SK-N-SH (cell line): ENCODE measurements around the gene AKAP6. TPM values are rescaled to one million over a fixed set of nuclear protein-coding genes. Genes with fewer than 3 reads are reported as not detected.

ENCODE experiments used
- CTCF ChIA-PET: fragments of 300-600, 350-600 bp; formaldehyde crosslinking; extraction: SDS; loops from one replicate; lab custom pipeline; 2021; lab: Yijun Ruan, JAX
- POLR2A ChIA-PET: fragments of 350-600 bp; sonication (Branson Sonifier 250); formaldehyde crosslinking; extraction: SDS; loops from one replicate; lab custom pipeline; 2020; ENCODE audit warnings: antibody characterized with exemption, inconsistent platforms; lab: Yijun Ruan, JAX
- DNase-seq: peaks from one replicate; pipeline ENCODE4 v3.0.0; 2012
- H2AFZ ChIP-seq: fragments of 200-600 bp; sonication (generic); 2 replicates; pipeline ENCODE4 v1.8.1; 2016; ENCODE audit warnings: antibody characterized with exemption, mild to moderate bottlenecking, low read depth
- H3F3A ChIP-seq: fragments of 200-600 bp; sonication (generic); replicated peaks from 2 replicates; pipeline ENCODE3; 2016; ENCODE audit warnings: antibody characterized with exemption, mild to moderate bottlenecking; ENCODE audit not compliant: insufficient read depth
- H3K27ac ChIP-seq, 2 experiments: fragments of 200-500 bp in 1 of 2; fragments of 200-600 bp in 1 of 2; sonication (Bioruptor generic) in 1 of 2; sonication (generic), shearing (Covaris generic) in 1 of 2; 2 replicates each; pipeline versions ENCODE4 v1.5.1 to v1.6.1; 2014 to 2016; ENCODE audit warnings: low read depth in 2 of 2, inconsistent platforms in 1 of 2, low read length in 1 of 2, mild to moderate bottlenecking in 1 of 2, mixed read lengths in 1 of 2
- H3K27me3 ChIP-seq: fragments of 200-600 bp; sonication (generic), shearing (Covaris generic); 2 replicates; pipeline ENCODE4 v1.6.1; 2016; ENCODE audit warnings: mixed run types; ENCODE audit not compliant: insufficient read depth
- H3K36me3 ChIP-seq, 2 experiments: fragments of 200-500 bp in 1 of 2; fragments of 200-600 bp in 1 of 2; sonication (Bioruptor generic) in 1 of 2; sonication (generic) in 1 of 2; replicated peaks in 1 of 2; 2 replicates each; pipeline versions ENCODE3 to v1.5.1; 2014 to 2016; ENCODE audit warnings: low read length in 1 of 2, mild to moderate bottlenecking in 1 of 2; ENCODE audit not compliant: insufficient read depth in 2 of 2, control insufficient read depth in 1 of 2
- H3K4me1 ChIP-seq, 2 experiments: fragments of 200-500 bp in 1 of 2; fragments of 200-600 bp in 1 of 2; sonication (Bioruptor generic) in 1 of 2; sonication (generic), shearing (Covaris generic) in 1 of 2; 2 replicates each; pipeline versions ENCODE4 v1.5.1 to v1.6.1; 2014 to 2016; ENCODE audit warnings: low read depth in 1 of 2, low read length in 1 of 2, mixed run types in 1 of 2; ENCODE audit not compliant: insufficient read depth in 2 of 2, control insufficient read depth in 1 of 2
- H3K4me2 ChIP-seq: fragments of 200-600 bp; sonication (generic), shearing (Covaris generic); 2 replicates; pipeline ENCODE4 v1.6.1; 2017; ENCODE audit warnings: mixed run types
- H3K4me3 ChIP-seq, 2 experiments: fragments of 200-500 bp in 1 of 2; fragments of 200-600 bp in 1 of 2; sonication (Bioruptor generic) in 1 of 2; sonication (generic), shearing (Covaris generic) in 1 of 2; 2 replicates each; pipeline versions ENCODE4 v1.5.1 to v1.8.1; 2014 to 2016; ENCODE audit warnings: low read depth in 2 of 2, inconsistent platforms in 1 of 2, low read length in 1 of 2, mild to moderate bottlenecking in 1 of 2, mixed read lengths in 1 of 2, moderate library complexity in 1 of 2
- H3K79me2 ChIP-seq: fragments of 200-600 bp; sonication (generic); 2 replicates; pipeline ENCODE4 v1.8.1; 2017; ENCODE audit warnings: mild to moderate bottlenecking; ENCODE audit not compliant: insufficient read depth
- H3K9ac ChIP-seq: fragments of 200-600 bp; sonication (generic); 2 replicates; pipeline ENCODE4 v1.6.1; 2017; ENCODE audit warnings: mixed run types
- H3K9me2 ChIP-seq: fragments of 200-600 bp; sonication (generic); 2 replicates; pipeline ENCODE4 v1.6.1; 2017; ENCODE audit warnings: mixed run types
- H3K9me3 ChIP-seq: fragments of 200-600 bp; sonication (generic); 2 replicates; pipeline ENCODE4 v1.6.1; 2017; ENCODE audit warnings: mixed run types, mild to moderate bottlenecking, moderate library complexity
- H4K20me1 ChIP-seq: fragments of 200-600 bp; sonication (generic); 2 replicates; pipeline ENCODE4 v1.6.1; 2017; ENCODE audit warnings: mild to moderate bottlenecking, mixed run types; ENCODE audit not compliant: insufficient read depth
- CHD2 ChIP-seq: fragments of 150-350 bp; IDR thresholded peaks from 2 replicates; pipeline ENCODE4 v1.6.1; 2018; ENCODE audit warnings: low read length; ENCODE audit not compliant: partially characterized antibody
- CTCF ChIP-seq: fragments of 200-600 bp; sonication (generic); IDR thresholded peaks from 2 replicates; pipeline ENCODE4 v1.6.1; 2017; ENCODE audit warnings: antibody characterized with exemption, mild to moderate bottlenecking, moderate library complexity
- ELF1 ChIP-seq: IDR thresholded peaks from 2 replicates; pipeline ENCODE4 v1.4.0; 2012
- EZH2phosphoT487 ChIP-seq: fragments of 200-600 bp; sonication (generic); IDR thresholded peaks from 2 replicates; pipeline ENCODE4 v1.6.1; 2017; ENCODE audit warnings: low read depth, mixed run types, mild to moderate bottlenecking, antibody characterized with exemption, moderate library complexity, borderline replicate concordance
- FOSL2 ChIP-seq: IDR thresholded peaks from 2 replicates; pipeline ENCODE4 v1.4.0; 2012; ENCODE audit warnings: low read depth, mild to moderate bottlenecking, moderate library complexity, borderline replicate concordance
- FOXJ3 ChIP-seq: sonication (generic); formaldehyde crosslinking; IDR thresholded peaks from 2 replicates; pipeline ENCODE4 v1.5.1; 2020; ENCODE audit warnings: mild to moderate bottlenecking, missing genetic modification reagents
- FOXM1 ChIP-seq: IDR thresholded peaks from 2 replicates; pipeline ENCODE4 v1.4.0; 2012; ENCODE audit warnings: low read depth, mild to moderate bottlenecking
- PBX3 ChIP-seq: IDR thresholded peaks from 2 replicates; pipeline ENCODE4; 2012
- RAD21 ChIP-seq: IDR thresholded peaks from 2 replicates; pipeline ENCODE4 v1.6.1; 2012; ENCODE audit warnings: mild to moderate bottlenecking, low read length
- REST ChIP-seq: IDR thresholded peaks from 2 replicates; pipeline ENCODE4 v1.6.1; 2012; ENCODE audit warnings: mild to moderate bottlenecking, low read depth, low read length, moderate library complexity
- TCF12 ChIP-seq: IDR thresholded peaks from 2 replicates; pipeline ENCODE4 v1.4.0; 2012
- USF1 ChIP-seq: IDR thresholded peaks from 2 replicates; pipeline ENCODE4 v1.4.0; 2012; ENCODE audit warnings: low read depth, borderline replicate concordance
- USF2 ChIP-seq: fragments of 150-350 bp; IDR thresholded peaks from 2 replicates; pipeline ENCODE4 v1.6.1; 2017; ENCODE audit warnings: antibody characterized with exemption, low read length, low read depth, borderline replicate concordance
- YY1 ChIP-seq: IDR thresholded peaks from 2 replicates; pipeline ENCODE4 v1.4.0; 2012; ENCODE audit warnings: low read depth, mild to moderate bottlenecking
- ZBTB33 ChIP-seq: IDR thresholded peaks from 2 replicates; pipeline ENCODE4 v1.4.0; 2012; ENCODE audit warnings: low read depth, borderline replicate concordance
- WGBS: methylation state at CpG from one replicate; pipeline ENCODE4 v1.1.6; 2017; ENCODE audit warnings: low lambda C conversion rate; 5-methylcytosine and 5-hydroxymethylcytosine counted together
- polyA plus RNA-seq, 3 experiments: library from polyadenylated mRNA; depleted of rRNA; stranded (reverse); fragments of >200 nt; gene quantifications; 2 replicates each; pipeline ENCODE4 v1.2.3, GENCODE V29; 2012

The AKAP6 gene
- polyA plus RNA-seq, 1 of the 3 experiments (the other 2 are of a cell fraction), result 1.7 TPM

GRCh38 chr14:32698831-32699230, 369.7 kb downstream of the AKAP6 start (continued):
- TF ChIP-seq PBX3 (peak; percentile 66), CTCF (no peak), TCF12 (peak; percentile 50), FOSL2 (peak; percentile 30; the same call in 1 of the 2 replicates), EZH2phosphoT487 (no peak), USF1 (no peak), ZBTB33 (no peak)

GRCh38 chr14:32701475-32701874, 372.4 kb downstream of the AKAP6 start:
- H3F3A ChIP-seq, result peaks cover 13% of the 10 kb centered on the region
- H3K9me3 ChIP-seq, result no peaks in the 10 kb centered on the region
- H3K9ac ChIP-seq, result no peak overlapping the region
- H3K27ac ChIP-seq, result no peak overlapping the region
- peaks cover 7 to 35% of the 10 kb centered on the region in 2 experiments; a peak in 3 of 4 replicates for H3K4me1 ChIP-seq
- TF ChIP-seq REST, result no peak
- TF ChIP-seq USF2, result no peak
- no peak for TF ChIP-seq FOXM1
- TF ChIP-seq CHD2, result no peak
- no peak for TF ChIP-seq RAD21
- TF ChIP-seq YY1, result no peak
- no peak for TF ChIP-seq FOXJ3 (CRISPR knock-in tag)
- no peak for TF ChIP-seq ELF1
- ChIA-PET POLR2A (no interaction called here), CTCF (interaction anchor here (1.0 kb wide), 1 partner anchor 10 kb away, joined by 3 read pairs; no protein-coding TSS in a partner anchor)
- 88% methylated on average over 2 of the region's 2 CpGs for WGBS
- no peak for DNase-seq
- no peaks in the 10 kb centered on the region for H3K9me2 ChIP-seq
- no peak overlapping the region for H3K4me2 ChIP-seq
- no peak overlapping the region for H3K4me3 ChIP-seq
- peaks cover 0 to 4% of the 10 kb centered on the region in 2 experiments for H3K36me3 ChIP-seq
- no peaks in the 10 kb centered on the region for H4K20me1 ChIP-seq
- H3K79me2 ChIP-seq, result no peaks in the 10 kb centered on the region
- no peaks in the 10 kb centered on the region for H3K27me3 ChIP-seq
- H2AFZ ChIP-seq, result no peak overlapping the region
